Keratinocyte (primary cell): ENCODE data around the gene TFAP2E. TPM values are rescaled to one million over a fixed set of nuclear protein-coding genes. Genes with fewer than 3 reads are reported as not detected.

ENCODE experiments used
- DNase-seq: peaks from one replicate; pipeline ENCODE4 v3.0.0-alpha.2; 2011; ENCODE audit warnings: low read depth, missing footprints, low spot score
- FAIRE-seq: peaks from 2 replicates; lab custom pipeline; 2011; peaks lifted over from hg19 to GRCh38; lab: Jason Lieb, UNC
- H2AFZ ChIP-seq: 2 replicates; pipeline ENCODE4 v1.6.0; 2012; ENCODE audit warnings: low read length, control low read depth, inconsistent platforms; ENCODE audit not compliant: control insufficient read depth
- H3K27ac ChIP-seq: 2 replicates; pipeline ENCODE4 v1.5.1; 2011; ENCODE audit warnings: low read length; ENCODE audit not compliant: control insufficient read depth, insufficient read depth
- H3K27me3 ChIP-seq: 3 replicates; pipeline ENCODE4 v1.6.0; 2011; ENCODE audit warnings: low read length; ENCODE audit not compliant: control insufficient read depth, insufficient read depth; ENCODE audit errors: extremely low read depth
- H3K36me3 ChIP-seq, 2 experiments: 2 replicates in 1 of 2; 3 replicates in 1 of 2; pipeline ENCODE4 v1.5.1; 2011; ENCODE audit warnings: low read length in 2 of 2, mild to moderate bottlenecking in 1 of 2; ENCODE audit not compliant: control insufficient read depth in 2 of 2, insufficient read depth in 2 of 2; ENCODE audit errors: extremely low read depth in 1 of 2
- H3K4me1 ChIP-seq: 3 replicates; pipeline ENCODE4 v1.5.1; 2011; ENCODE audit warnings: low read length; ENCODE audit not compliant: control insufficient read depth, insufficient read depth; ENCODE audit errors: extremely low read depth
- H3K4me2 ChIP-seq: 3 replicates; pipeline ENCODE4 v1.6.0; 2011; ENCODE audit warnings: low read depth, low read length; ENCODE audit not compliant: control insufficient read depth, insufficient read depth; ENCODE audit errors: extremely low read depth
- H3K4me3 ChIP-seq, 3 experiments: fragments of 200-600 bp in 1 of 3; sonication (generic) in 1 of 3; 2 replicates in 2 of 3; 3 replicates in 1 of 3; pipeline ENCODE4 v1.5.1; 2011 to 2016; ENCODE audit warnings: low read length in 3 of 3, mild to moderate bottlenecking in 3 of 3, control low read depth in 2 of 3, inconsistent platforms in 1 of 3, low read depth in 1 of 3, mixed read lengths in 1 of 3, mixed run types in 1 of 3, moderate library complexity in 1 of 3; ENCODE audit not compliant: control insufficient read depth in 2 of 3, insufficient read depth in 2 of 3; ENCODE audit errors: extremely low read depth in 1 of 3
- H3K79me2 ChIP-seq: 2 replicates; pipeline ENCODE4 v1.6.0; 2012; ENCODE audit warnings: low read length; ENCODE audit not compliant: control insufficient read depth, insufficient read depth
- H3K9ac ChIP-seq: 3 replicates; pipeline ENCODE4 v1.6.0; 2011; ENCODE audit warnings: low read length; ENCODE audit not compliant: control insufficient read depth, insufficient read depth; ENCODE audit errors: extremely low read depth
- H3K9me1 ChIP-seq: 3 replicates; pipeline ENCODE4 v1.6.0; 2011; ENCODE audit warnings: low read length; ENCODE audit not compliant: control insufficient read depth, insufficient read depth; ENCODE audit errors: extremely low read depth
- H3K9me3 ChIP-seq: 2 replicates; pipeline ENCODE4 v1.5.1; 2012; ENCODE audit warnings: low read depth, low read length; ENCODE audit not compliant: control insufficient read depth
- H4K20me1 ChIP-seq: 3 replicates; pipeline ENCODE4 v1.6.0; 2011; ENCODE audit warnings: low read length; ENCODE audit not compliant: control insufficient read depth, insufficient read depth; ENCODE audit errors: extremely low read depth
- CTCF ChIP-seq, 3 experiments: IDR thresholded peaks in 1 of 3; conservative IDR thresholded peaks in 1 of 3; optimal IDR thresholded peaks in 1 of 3; 2 replicates in 2 of 3; 3 replicates in 1 of 3; pipeline versions ENCODE3 to v1.5.1; 2011; ENCODE audit warnings: low read length in 3 of 3, mild to moderate bottlenecking in 3 of 3, moderate library complexity in 2 of 3, control low read depth in 1 of 3, inconsistent platforms in 1 of 3; ENCODE audit not compliant: insufficient read depth in 2 of 3; ENCODE audit errors: extremely low read depth in 1 of 3
- EZH2 ChIP-seq: IDR thresholded peaks from one replicate; pipeline ENCODE4 v1.6.1; 2012; ENCODE audit warnings: inconsistent platforms, mild to moderate bottlenecking, low read length, moderate library complexity
- dilution Hi-C: fragments of 300-500 bp; cut with MboI; formaldehyde crosslinking; loops from one replicate; pipeline ENCODE4 v1.7.0; 2020; ENCODE audit warnings: low sequenced_read_pairs; ENCODE audit not compliant: extremely low pct_ligation_motif_present
- polyA plus RNA-seq, 5 experiments: library from polyadenylated mRNA; depleted of rRNA in 3 of 5; stranded (reverse) in 3 of 5; stranded (forward) in 1 of 5; unstranded in 1 of 5; fragments of >200 nt; gene quantifications; 1 replicate in 1 of 5; 2 replicates in 3 of 5; 3 replicates in 1 of 5; pipeline versions ENCODE4 v1.2.1 to v1.2.3, GENCODE V29; 2011 to 2012; ENCODE audit warnings: missing spikeins in 2 of 5, low read depth in 1 of 5, low replicate concordance in 1 of 5

The TFAP2E gene
- polyA plus RNA-seq, 1 donor (not counting 4 experiments of a cell fraction or from before 2014, with no cell fraction given), result 0.26 TPM

- H3K27me3 ChIP-seq, result peaks cover 7% of the 10 kb centered on the region
- H3K4me1 ChIP-seq, result peaks cover 18% of the 10 kb centered on the region
- DNase-seq, result peak; percentile 80
- no peak for TF ChIP-seq EZH2
- TF ChIP-seq CTCF (optimal IDR thresholded peaks at IDR 0.05 in 1 of 3, IDR thresholded peaks at IDR 0.05 in 1 of 3, conservative IDR thresholded peaks at IDR 0.05 in 1 of 3; ENCODE audit: extremely low read depth in 1 of 3, insufficient read depth in 2 of 3, low read length in 3 of 3), result no peak
- H3K9me3 ChIP-seq, result no peaks in the 10 kb centered on the region
- peak within 1 kb of the TSS; percentile 99 for H3K9ac ChIP-seq
- no peak for FAIRE-seq
- H4K20me1 ChIP-seq, result peaks cover 3% of the 10 kb centered on the region
- H3K4me2 ChIP-seq, result peak within 1 kb of the TSS; percentile 86
- peaks cover 48% of the 10 kb centered on the region for H3K79me2 ChIP-seq
- dilution Hi-C loops, result no loop called here
- H3K27ac ChIP-seq, result peak within 1 kb of the TSS; percentile 99
- peak within 1 kb of the TSS; percentile 94 for H2AFZ ChIP-seq
- H3K36me3 ChIP-seq, result no peaks in the 10 kb centered on the region
- H3K4me3 ChIP-seq, result peak within 1 kb of the TSS; percentile 89 to 98 (median 95)
- no peaks in the 10 kb centered on the region for H3K9me1 ChIP-seq
Observed at GRCh38 chr1:35641233-35641866, 68.2 kb downstream of the TFAP2E start, which contains the start of gene PSMB2. PSMB2 (minus strand) TSS chr1:35641526; CDS start chr1:35641432, 94 bp downstream.

GRCh38 chr1:35642471-35642955, 69.4 kb downstream of the TFAP2E start:
- H3K4me3 ChIP-seq, result peak overlapping the region; percentile 71 to 95 (median 89)
- H3K27me3 ChIP-seq, result peaks cover 7% of the 10 kb centered on the region
- H3K9me3 ChIP-seq, result no peaks in the 10 kb centered on the region
- no peak for FAIRE-seq
- peaks cover 3% of the 10 kb centered on the region for H4K20me1 ChIP-seq
- H3K36me3 ChIP-seq, result no peaks in the 10 kb centered on the region
- no peak for DNase-seq
- peak overlapping the region; percentile 99 for H3K9ac ChIP-seq
- peak overlapping the region; percentile 99 for H3K27ac ChIP-seq
- no peaks in the 10 kb centered on the region for H3K9me1 ChIP-seq
- H2AFZ ChIP-seq, result peak overlapping the region; percentile 94
- H3K4me1 ChIP-seq, result peaks cover 13% of the 10 kb centered on the region
- H3K79me2 ChIP-seq, result peaks cover 36% of the 10 kb centered on the region
- dilution Hi-C loops, result no loop called here
- H3K4me2 ChIP-seq, result peak overlapping the region; percentile 86
- TF ChIP-seq CTCF (optimal IDR thresholded peaks at IDR 0.05 in 1 of 3, IDR thresholded peaks at IDR 0.05 in 1 of 3, conservative IDR thresholded peaks at IDR 0.05 in 1 of 3; ENCODE audit: extremely low read depth in 1 of 3, insufficient read depth in 2 of 3, low read length in 3 of 3), result no peak
- TF ChIP-seq EZH2, result no peak
